SK-N-SH treated with all-trans-retinoic acid at 6 μM for 48 hours (cell line): ENCODE results near the gene CLDN25.

Source experiments
- ATAC-seq: fragments of 200-7000 bp; cut with Tn5 transposase; 3 replicates; pipeline ENCODE4 v1.9.1; 2020; ENCODE audit warnings: mild to moderate bottlenecking, moderate library complexity
- ARNTL ChIP-seq: fragments of 450-650 bp; formaldehyde crosslinking; IDR thresholded peaks from 2 replicates; pipeline ENCODE4 v1.5.0; 2020; ENCODE audit warnings: low read depth, mild to moderate bottlenecking, moderate library complexity, borderline replicate concordance
- BACH2 ChIP-seq: fragments of 250-450 bp; sonication (Bioruptor Pico); IDR thresholded peaks from 2 replicates; pipeline ENCODE4 v1.9.0; 2021; ENCODE audit warnings: mild to moderate bottlenecking, borderline replicate concordance
- CREB5 ChIP-seq: fragments of 250-450 bp; sonication (Bioruptor Pico); IDR thresholded peaks from 2 replicates; pipeline ENCODE4 v1.5.1; 2020; ENCODE audit warnings: low read depth, mild to moderate bottlenecking, moderate library complexity
- CSDC2 ChIP-seq: fragments of 250-450 bp; sonication (Bioruptor Pico); IDR thresholded peaks from 2 replicates; pipeline ENCODE4 v1.5.0; 2020; ENCODE audit warnings: mild to moderate bottlenecking, moderate library complexity
- ESRRG ChIP-seq: fragments of 250-450 bp; sonication (Bioruptor Pico); IDR thresholded peaks from 2 replicates; pipeline ENCODE4 v1.6.1; 2021; ENCODE audit warnings: mild to moderate bottlenecking
- GLIS3 ChIP-seq: fragments of 250-450 bp; sonication (Bioruptor Pico); IDR thresholded peaks from 2 replicates; pipeline ENCODE4 v1.5.0; 2020; ENCODE audit warnings: mild to moderate bottlenecking, moderate library complexity
- ISL1 ChIP-seq: fragments of 250-450 bp; sonication (Bioruptor Pico); IDR thresholded peaks from 2 replicates; pipeline ENCODE4 v2.1.2; 2022; ENCODE audit warnings: mild to moderate bottlenecking, moderate library complexity
- OSR1 ChIP-seq: fragments of 250-450 bp; sonication (Bioruptor Pico); IDR thresholded peaks from 2 replicates; pipeline ENCODE4 v1.8.0; 2022; ENCODE audit warnings: moderate library complexity, mild to moderate bottlenecking, inconsistent platforms
- PPARA ChIP-seq: fragments of 250-450 bp; sonication (Bioruptor Pico); IDR thresholded peaks from 2 replicates; pipeline ENCODE4 v1.5.0; 2020; ENCODE audit warnings: mild to moderate bottlenecking, borderline replicate concordance
- RARB ChIP-seq: fragments of 250-450 bp; sonication (Bioruptor Pico); IDR thresholded peaks from 2 replicates; pipeline ENCODE4 v1.8.0; 2021; ENCODE audit warnings: mild to moderate bottlenecking, moderate library complexity
- TCF4 ChIP-seq: fragments of 250-450 bp; sonication (Bioruptor Pico); IDR thresholded peaks from 2 replicates; pipeline ENCODE4 v1.8.0; 2021; ENCODE audit warnings: mild to moderate bottlenecking, moderate library complexity, borderline replicate concordance
- TOX ChIP-seq: fragments of 250-450 bp; sonication (Bioruptor Pico); IDR thresholded peaks from 2 replicates; pipeline ENCODE4 v1.8.0; 2021; ENCODE audit warnings: mild to moderate bottlenecking, moderate library complexity, borderline replicate concordance
- TSHZ2 ChIP-seq: fragments of 250-450 bp; sonication (Bioruptor Pico); IDR thresholded peaks from 2 replicates; pipeline ENCODE4 v1.5.0; 2020; ENCODE audit warnings: mild to moderate bottlenecking, moderate library complexity
- ZC3H10 ChIP-seq: fragments of 250-450 bp; sonication (Bioruptor Pico); IDR thresholded peaks from 2 replicates; pipeline ENCODE4 v1.5.1; 2021; ENCODE audit warnings: mild to moderate bottlenecking, moderate library complexity
- ZFP30 ChIP-seq: fragments of 450-650 bp; formaldehyde crosslinking; IDR thresholded peaks from 2 replicates; pipeline ENCODE4 v1.5.0; 2022; ENCODE audit warnings: mild to moderate bottlenecking, moderate library complexity
- ZNF565 ChIP-seq: fragments of 450-650 bp; formaldehyde crosslinking; conservative IDR thresholded peaks from 2 replicates; pipeline ENCODE4 v1.5.0; 2020; ENCODE audit warnings: low read depth, mild to moderate bottlenecking, moderate library complexity
- ZNF70 ChIP-seq: fragments of 450-650 bp; formaldehyde crosslinking; IDR thresholded peaks from 2 replicates; pipeline ENCODE4 v1.5.0; 2020; ENCODE audit warnings: mild to moderate bottlenecking, moderate library complexity
- ZNF8 ChIP-seq: fragments of 450-650 bp; formaldehyde crosslinking; IDR thresholded peaks from 2 replicates; pipeline ENCODE4 v1.5.0; 2020; ENCODE audit warnings: mild to moderate bottlenecking, moderate library complexity
- TF ChIP-seq, protein P1 (sequence below): fragments of 250-450 bp; sonication (Bioruptor Pico); IDR thresholded peaks from 2 replicates; pipeline ENCODE4 v1.8.0; 2020; ENCODE audit warnings: mild to moderate bottlenecking, moderate library complexity, borderline replicate concordance
- TF ChIP-seq, protein P2 (sequence below): fragments of 250-450 bp; sonication (Bioruptor Pico); IDR thresholded peaks from 2 replicates; pipeline ENCODE4 v1.8.0; 2021; ENCODE audit warnings: low read depth, mild to moderate bottlenecking, moderate library complexity, borderline replicate concordance
- TF ChIP-seq, protein P3 (sequence below): fragments of 250-450 bp; sonication (Bioruptor Pico); IDR thresholded peaks from 2 replicates; pipeline ENCODE4 v1.5.1; 2021; ENCODE audit warnings: mild to moderate bottlenecking, moderate library complexity

CLDN25 gene

GRCh38 chr11:113779496-113779895 lies at the start of gene CLDN25:
CLDN25 (plus strand) TSS chr11:113779796; CDS start chr11:113779796, 0 bp downstream.
- TF ChIP-seq, protein P1, sequence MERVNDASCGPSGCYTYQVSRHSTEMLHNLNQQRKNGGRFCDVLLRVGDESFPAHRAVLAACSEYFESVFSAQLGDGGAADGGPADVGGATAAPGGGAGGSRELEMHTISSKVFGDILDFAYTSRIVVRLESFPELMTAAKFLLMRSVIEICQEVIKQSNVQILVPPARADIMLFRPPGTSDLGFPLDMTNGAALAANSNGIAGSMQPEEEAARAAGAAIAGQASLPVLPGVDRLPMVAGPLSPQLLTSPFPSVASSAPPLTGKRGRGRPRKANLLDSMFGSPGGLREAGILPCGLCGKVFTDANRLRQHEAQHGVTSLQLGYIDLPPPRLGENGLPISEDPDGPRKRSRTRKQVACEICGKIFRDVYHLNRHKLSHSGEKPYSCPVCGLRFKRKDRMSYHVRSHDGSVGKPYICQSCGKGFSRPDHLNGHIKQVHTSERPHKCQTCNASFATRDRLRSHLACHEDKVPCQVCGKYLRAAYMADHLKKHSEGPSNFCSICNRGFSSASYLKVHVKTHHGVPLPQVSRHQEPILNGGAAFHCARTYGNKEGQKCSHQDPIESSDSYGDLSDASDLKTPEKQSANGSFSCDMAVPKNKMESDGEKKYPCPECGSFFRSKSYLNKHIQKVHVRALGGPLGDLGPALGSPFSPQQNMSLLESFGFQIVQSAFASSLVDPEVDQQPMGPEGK (CRISPR knock-in tag) = no peak
- TF ChIP-seq ZNF565 (CRISPR knock-in tag) (no peak), ZNF8 (CRISPR knock-in tag) (no peak), CREB5 (CRISPR knock-in tag) (no peak), GLIS3 (CRISPR knock-in tag) (no peak), TSHZ2 (CRISPR knock-in tag) (no peak), TOX (CRISPR knock-in tag) (no peak), ZFP30 (no peak), ISL1 (CRISPR knock-in tag) (no peak), PPARA (CRISPR knock-in tag) (no peak), ZNF70 (CRISPR knock-in tag) (no peak), ARNTL (CRISPR knock-in tag) (no peak), BACH2 (CRISPR knock-in tag) (no peak), RARB (CRISPR knock-in tag) (no peak), OSR1 (CRISPR knock-in tag) (no peak), ZC3H10 (CRISPR knock-in tag) (no peak)
- TF ChIP-seq, protein P2, sequence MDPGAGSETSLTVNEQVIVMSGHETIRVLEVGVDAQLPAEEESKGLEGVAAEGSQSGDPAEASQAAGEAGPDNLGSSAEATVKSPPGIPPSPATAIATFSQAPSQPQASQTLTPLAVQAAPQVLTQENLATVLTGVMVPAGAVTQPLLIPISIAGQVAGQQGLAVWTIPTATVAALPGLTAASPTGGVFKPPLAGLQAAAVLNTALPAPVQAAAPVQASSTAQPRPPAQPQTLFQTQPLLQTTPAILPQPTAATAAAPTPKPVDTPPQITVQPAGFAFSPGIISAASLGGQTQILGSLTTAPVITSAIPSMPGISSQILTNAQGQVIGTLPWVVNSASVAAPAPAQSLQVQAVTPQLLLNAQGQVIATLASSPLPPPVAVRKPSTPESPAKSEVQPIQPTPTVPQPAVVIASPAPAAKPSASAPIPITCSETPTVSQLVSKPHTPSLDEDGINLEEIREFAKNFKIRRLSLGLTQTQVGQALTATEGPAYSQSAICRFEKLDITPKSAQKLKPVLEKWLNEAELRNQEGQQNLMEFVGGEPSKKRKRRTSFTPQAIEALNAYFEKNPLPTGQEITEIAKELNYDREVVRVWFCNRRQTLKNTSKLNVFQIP = no peak
- TF ChIP-seq, protein P3, sequence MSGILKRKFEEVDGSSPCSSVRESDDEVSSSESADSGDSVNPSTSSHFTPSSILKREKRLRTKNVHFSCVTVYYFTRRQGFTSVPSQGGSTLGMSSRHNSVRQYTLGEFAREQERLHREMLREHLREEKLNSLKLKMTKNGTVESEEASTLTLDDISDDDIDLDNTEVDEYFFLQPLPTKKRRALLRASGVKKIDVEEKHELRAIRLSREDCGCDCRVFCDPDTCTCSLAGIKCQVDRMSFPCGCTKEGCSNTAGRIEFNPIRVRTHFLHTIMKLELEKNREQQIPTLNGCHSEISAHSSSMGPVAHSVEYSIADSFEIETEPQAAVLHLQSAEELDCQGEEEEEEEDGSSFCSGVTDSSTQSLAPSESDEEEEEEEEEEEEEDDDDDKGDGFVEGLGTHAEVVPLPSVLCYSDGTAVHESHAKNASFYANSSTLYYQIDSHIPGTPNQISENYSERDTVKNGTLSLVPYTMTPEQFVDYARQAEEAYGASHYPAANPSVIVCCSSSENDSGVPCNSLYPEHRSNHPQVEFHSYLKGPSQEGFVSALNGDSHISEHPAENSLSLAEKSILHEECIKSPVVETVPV (CRISPR knock-in tag) = no peak
- ATAC-seq = no peak

- peak; percentile 85 for ATAC-seq
- TF ChIP-seq, protein P2 = no peak
- TF ChIP-seq ESRRG (no peak), ZNF565 (CRISPR knock-in tag) (no peak), BACH2 (CRISPR knock-in tag) (no peak), CSDC2 (CRISPR knock-in tag) (no peak), TSHZ2 (CRISPR knock-in tag) (no peak), TOX (CRISPR knock-in tag) (no peak), OSR1 (CRISPR knock-in tag) (no peak), ISL1 (CRISPR knock-in tag) (no peak), PPARA (CRISPR knock-in tag) (no peak), TCF4 (CRISPR knock-in tag) (no peak), CREB5 (CRISPR knock-in tag) (no peak), ZFP30 (no peak)
Observed at GRCh38 chr11:113730887-113731726, 48.5 kb upstream of the CLDN25 start.
